Common myeloid progenitor, CD34-positive (primary cell): ENCODE measurements around the gene CHPF.

Source experiments
- CTCF ChIA-PET: fragments of 350-600 bp; sonication (Branson Sonifier 250); formaldehyde crosslinking; loops from one replicate; lab custom pipeline; 2021; ENCODE audit warnings: antibody characterized with exemption; lab: Charles Lee
- POLR2A ChIA-PET: fragments of 350-600 bp; sonication (Branson Sonifier 250); formaldehyde crosslinking; loops from one replicate; lab custom pipeline; 2021; ENCODE audit warnings: antibody characterized with exemption; lab: Charles Lee
- DNase-seq, 3 donors: peaks; one replicate each; pipeline versions ENCODE4 v3.0.0 to v3.0.0-alpha.2; 2013
- H3K27ac ChIP-seq, 2 experiments: 1 replicate in 1 of 2; 2 replicates in 1 of 2; pipeline ENCODE4 v1.7.0; 2013; ENCODE audit warnings: inconsistent platforms in 2 of 2, low read length in 2 of 2, mild to moderate bottlenecking in 2 of 2, low read depth in 1 of 2, moderate library complexity in 1 of 2; ENCODE audit not compliant: severe bottlenecking in 2 of 2, insufficient read depth in 1 of 2, poor library complexity in 1 of 2
- H3K27me3 ChIP-seq, 5 experiments: replicated peaks in 2 of 5; 1 replicate in 3 of 5; 2 replicates in 2 of 5; pipeline versions ENCODE4 v1.6.1 to v1.7.0; 2013; ENCODE audit warnings: low read length in 4 of 5, mild to moderate bottlenecking in 2 of 5, moderate library complexity in 2 of 5, inconsistent platforms in 1 of 5; ENCODE audit not compliant: insufficient read depth in 5 of 5, control insufficient read depth in 4 of 5
- H3K36me3 ChIP-seq, 4 experiments: 1 replicate in 2 of 4; 2 replicates in 2 of 4; pipeline versions ENCODE4 v1.6.1 to v1.7.0; 2013; ENCODE audit warnings: low read length in 3 of 4, control low read depth in 1 of 4, mild to moderate bottlenecking in 1 of 4; ENCODE audit not compliant: control insufficient read depth in 4 of 4, insufficient read depth in 4 of 4
- H3K4me1 ChIP-seq, 4 experiments: 1 replicate in 3 of 4; 2 replicates in 1 of 4; pipeline versions ENCODE4 v1.6.1 to v1.7.1; 2013; ENCODE audit warnings: low read length in 3 of 4, mild to moderate bottlenecking in 3 of 4, control low read depth in 1 of 4, inconsistent platforms in 1 of 4, moderate library complexity in 1 of 4; ENCODE audit not compliant: control insufficient read depth in 4 of 4, insufficient read depth in 4 of 4; ENCODE audit errors: control extremely low read depth in 1 of 4
- H3K4me3 ChIP-seq, 7 experiments: 1 replicate in 4 of 7; 2 replicates in 3 of 7; pipeline versions ENCODE4 v1.5.1 to v1.7.0; 2013; ENCODE audit warnings: mild to moderate bottlenecking in 7 of 7, low read length in 6 of 7, moderate library complexity in 6 of 7, inconsistent platforms in 2 of 7, low read depth in 2 of 7, control low read depth in 1 of 7; ENCODE audit not compliant: insufficient read depth in 4 of 7, control insufficient read depth in 1 of 7; ENCODE audit errors: extremely low read depth in 1 of 7
- H3K9me3 ChIP-seq, 5 experiments: 1 replicate in 4 of 5; 2 replicates in 1 of 5; pipeline versions ENCODE4 v1.6.1 to v1.7.1; 2013; ENCODE audit warnings: low read length in 4 of 5, mild to moderate bottlenecking in 2 of 5, inconsistent platforms in 1 of 5, low read depth in 1 of 5, moderate library complexity in 1 of 5; ENCODE audit not compliant: control insufficient read depth in 4 of 5, insufficient read depth in 2 of 5; ENCODE audit errors: control extremely low read depth in 1 of 5
- WGBS: methylation state at CpG from one replicate; pipeline ENCODE4 v1.1.5; 2013; ENCODE audit not compliant: insufficient coverage; 5-methylcytosine and 5-hydroxymethylcytosine counted together

CHPF gene

DNA sequence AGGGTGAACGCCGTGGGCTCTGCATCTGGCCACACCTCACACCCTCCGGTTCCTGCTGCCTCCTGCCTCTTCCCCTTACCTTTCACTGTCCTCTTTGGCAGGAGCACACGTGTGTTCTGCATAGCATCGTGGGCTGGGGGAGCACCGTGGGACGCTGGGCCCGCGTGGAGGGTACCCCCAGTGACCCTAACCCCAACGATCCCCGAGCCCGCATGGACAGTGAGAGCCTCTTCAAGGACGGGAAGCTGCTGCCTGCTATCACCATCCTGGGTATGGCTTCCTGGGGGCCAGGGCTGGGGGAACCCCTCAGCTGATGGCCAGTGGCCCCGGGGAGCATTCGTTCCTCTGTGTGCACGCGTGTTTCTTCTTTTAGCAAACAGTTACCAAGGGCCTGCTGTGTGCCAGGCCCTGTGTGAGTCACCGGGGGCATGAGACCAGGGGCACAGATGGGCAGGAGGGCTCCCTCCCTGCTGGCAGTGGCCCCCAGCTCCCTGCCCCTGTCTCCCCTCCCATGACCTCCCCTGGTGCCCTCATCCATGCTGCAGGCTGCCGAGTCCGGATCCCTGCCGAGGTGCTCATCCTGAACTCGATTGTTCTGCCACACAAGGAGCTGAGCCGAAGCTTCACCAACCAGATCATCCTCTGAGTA, 37.3 kb downstream of the CHPF start:
- Histone ChIP-seq H3K9me3 (no peaks in the 10 kb centered on the region), H3K27ac (no peak overlapping the region), H3K4me1 (peaks cover 0 to 19% (median 17%) of the 10 kb centered on the region in 4 experiments), H3K27me3 (peaks cover 0 to 21% (median 5%) of the 10 kb centered on the region in 5 experiments), H3K36me3 (peaks cover 3 to 30% (median 17%) of the 10 kb centered on the region in 4 experiments), H3K4me3 (no peak overlapping the region)
- CTCF ChIA-PET: interaction anchor here (1.1 to 60.5 kb wide), 3 partner anchors 14 to 51 kb away, joined by 3 to 1724 read pairs (median 1724); partner anchors contain the start of genes ASIC4, CHPF, GMPPA and TMEM198
- DNase-seq: no peak
- WGBS: 97% methylated on average over 22 of the region's 23 CpGs
- POLR2A ChIA-PET: no interaction called here

GRCh38 chr2:219505585-219505984, 38.0 kb downstream of the CHPF start:
- Histone ChIP-seq H3K27ac (no peak overlapping the region), H3K36me3 (peaks cover 3 to 30% (median 17%) of the 10 kb centered on the region in 4 experiments), H3K4me3 (no peak overlapping the region), H3K9me3 (no peaks in the 10 kb centered on the region), H3K4me1 (peaks cover 0 to 18% (median 17%) of the 10 kb centered on the region in 4 experiments), H3K27me3 (peaks cover 0 to 14% (median 4%) of the 10 kb centered on the region in 5 experiments)
- WGBS: 100% methylated on average over 9 of the region's 9 CpGs
- POLR2A ChIA-PET: no interaction called here
- DNase-seq: no peak
- CTCF ChIA-PET: interaction anchor here (43.1 to 60.5 kb wide), 2 partner anchors 13 to 19 kb away, joined by 1724 read pairs; partner anchors contain the start of genes ASIC4, CHPF, GMPPA and TMEM198

GRCh38 chr2:219502618-219503017, 41.0 kb downstream of the CHPF start:
- POLR2A ChIA-PET: no interaction called here
- Histone ChIP-seq H3K27me3 (peaks cover 0 to 8% (median under 1%) of the 10 kb centered on the region in 5 experiments), H3K4me1 (peaks cover 4 to 22% (median 18%) of the 10 kb centered on the region in 4 experiments), H3K9me3 (no peaks in the 10 kb centered on the region), H3K4me3 (no peak overlapping the region), H3K27ac (peak overlapping the region in 1 of 2 experiments; percentile 25), H3K36me3 (peaks cover 3 to 30% (median 17%) of the 10 kb centered on the region in 4 experiments)
- CTCF ChIA-PET: interaction anchor here (60.5 kb wide), 1 partner anchor 22 kb away, joined by 1724 read pairs; the partner anchor contains the start of genes ASIC4, CHPF and TMEM198
- no peak for DNase-seq

GRCh38 chr2:219501849-219502248, 41.8 kb downstream of the CHPF start:
- DNase-seq: no peak
- WGBS: 96% methylated on average over 14 of the region's 14 CpGs
- Histone ChIP-seq H3K27me3 (peaks cover 0 to 15% (median 9%) of the 10 kb centered on the region in 5 experiments), H3K27ac (peak overlapping the region in 1 of 2 experiments; percentile 25), H3K36me3 (peaks cover 3 to 30% (median 16%) of the 10 kb centered on the region in 4 experiments), H3K4me1 (peaks cover 4 to 29% (median 23%) of the 10 kb centered on the region in 4 experiments), H3K9me3 (no peaks in the 10 kb centered on the region), H3K4me3 (no peak overlapping the region)
- ChIA-PET CTCF (interaction anchor here (60.5 kb wide), 1 partner anchor 23 kb away, joined by 1724 read pairs; the partner anchor contains the start of genes ASIC4, CHPF and TMEM198), POLR2A (no interaction called here)

DNA sequence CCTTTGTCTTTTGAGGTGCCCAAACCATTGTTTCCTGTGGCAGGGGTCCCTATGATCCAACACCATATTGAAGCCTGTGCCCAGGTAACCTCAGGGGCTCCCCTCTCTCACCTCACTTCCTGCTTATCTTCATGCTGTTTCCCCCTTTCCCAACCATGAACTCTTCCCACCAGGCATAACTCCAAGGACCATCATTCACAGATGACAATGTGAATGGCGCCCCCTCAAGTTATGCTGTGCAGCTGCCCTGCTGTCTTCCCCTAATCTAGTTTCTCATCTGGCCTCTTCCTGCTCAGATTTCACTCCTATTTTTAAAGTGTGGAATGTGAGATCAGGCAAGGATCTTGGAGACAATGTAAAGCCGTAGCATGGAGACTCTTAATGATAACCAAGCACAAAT, 43.5 kb downstream of the CHPF start:
- Histone ChIP-seq H3K27ac (peak overlapping the region in 1 of 2 experiments; percentile 88), H3K36me3 (peaks cover 3 to 16% (median 9%) of the 10 kb centered on the region in 4 experiments), H3K4me1 (peaks cover 4 to 41% (median 26%) of the 10 kb centered on the region in 4 experiments), H3K9me3 (no peaks in the 10 kb centered on the region), H3K4me3 (no peak overlapping the region), H3K27me3 (peaks cover 0 to 33% (median 21%) of the 10 kb centered on the region in 5 experiments)
- ChIA-PET CTCF (interaction anchor here (2.0 to 60.5 kb wide), 2 partner anchors 11 to 24 kb away, joined by 5 to 1724 read pairs; partner anchors contain the start of genes ASIC4, CHPF and TMEM198), POLR2A (no interaction called here)
- DNase-seq: no peak
- WGBS: 83% methylated on average over 1 of the region's 2 CpGs

DNA sequence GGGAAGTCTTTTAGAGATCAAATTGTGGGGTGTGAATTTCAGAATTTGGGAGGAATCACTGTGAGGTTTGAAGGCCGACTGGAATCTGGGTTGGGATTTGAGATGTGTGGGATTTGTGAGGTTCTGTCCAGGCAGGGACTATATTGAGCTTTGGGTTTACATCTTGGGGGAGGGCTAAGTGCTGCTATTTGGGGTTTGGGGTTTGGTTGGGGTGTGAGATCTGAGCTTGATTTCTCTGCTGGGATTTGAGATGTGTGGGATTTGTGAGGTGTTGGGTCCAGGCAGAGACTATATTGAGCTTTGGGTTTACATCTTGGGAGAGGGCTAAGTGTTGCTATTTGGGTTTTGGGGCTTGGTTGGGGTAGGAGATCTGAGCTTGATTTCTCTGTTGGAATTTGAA, 44.1 kb downstream of the CHPF start:
- H3K9me3 ChIP-seq: no peaks in the 10 kb centered on the region
- H3K4me1 ChIP-seq: peaks cover 4 to 41% (median 26%) of the 10 kb centered on the region in 4 experiments
- H3K36me3 ChIP-seq: peaks cover 2 to 12% (median 6%) of the 10 kb centered on the region in 4 experiments
- POLR2A ChIA-PET: no interaction called here
- H3K27me3 ChIP-seq: peaks cover 0 to 38% (median 26%) of the 10 kb centered on the region in 5 experiments
- peak overlapping the region in 1 of 2 experiments; percentile 88 for H3K27ac ChIP-seq
- 90% methylated on average over 1 of the region's 1 CpG for WGBS
- peak overlapping the region in 4 of 7 experiments; percentile 75 to 83 (median 78) for H3K4me3 ChIP-seq
- no peak for DNase-seq
- CTCF ChIA-PET: interaction anchor here (2.0 to 60.5 kb wide), 2 partner anchors 11 to 25 kb away, joined by 5 to 1724 read pairs; partner anchors contain the start of genes ASIC4, CHPF and TMEM198
